Stimulated activated naive CD8-positive, alpha-beta T cell treated with anti-CD3 and anti-CD28 coated beads, Interleukin-15, Interleukin-2, amounts not matched to agents 100 U/mL and 50 U/mL, for 24 hours (primary cell): ENCODE data around the gene CLDN24.

Source experiments
- ATAC-seq: fragments of 150-1000 bp; cut with Tn5 transposase; one replicate; pipeline ENCODE4 v1.10.0; 2021
- DNase-seq: peaks from one replicate; pipeline ENCODE4 v3.0.0; 2021

Gene CLDN24

GRCh38 chr4:183276106-183276505 is 46.1 kb downstream of the CLDN24 start:
- ATAC-seq, result no peak
- DNase-seq, result no peak

GRCh38 chr4:183272384-183272783 is 49.8 kb downstream of the CLDN24 start:
- DNase-seq, result no peak
- no peak for ATAC-seq
